GM19397 (cell line): ENCODE results near the gene BLMH.

Experiments
- ATAC-seq: cut with Tn5 transposase; IDR thresholded peaks from one replicate; pipeline ENCODE4 v1.9.1; 2021; ENCODE audit warnings: mild to moderate bottlenecking, moderate library complexity; ENCODE audit not compliant: unreplicated experiment

The BLMH gene, protein sequence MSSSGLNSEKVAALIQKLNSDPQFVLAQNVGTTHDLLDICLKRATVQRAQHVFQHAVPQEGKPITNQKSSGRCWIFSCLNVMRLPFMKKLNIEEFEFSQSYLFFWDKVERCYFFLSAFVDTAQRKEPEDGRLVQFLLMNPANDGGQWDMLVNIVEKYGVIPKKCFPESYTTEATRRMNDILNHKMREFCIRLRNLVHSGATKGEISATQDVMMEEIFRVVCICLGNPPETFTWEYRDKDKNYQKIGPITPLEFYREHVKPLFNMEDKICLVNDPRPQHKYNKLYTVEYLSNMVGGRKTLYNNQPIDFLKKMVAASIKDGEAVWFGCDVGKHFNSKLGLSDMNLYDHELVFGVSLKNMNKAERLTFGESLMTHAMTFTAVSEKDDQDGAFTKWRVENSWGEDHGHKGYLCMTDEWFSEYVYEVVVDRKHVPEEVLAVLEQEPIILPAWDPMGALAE

GRCh38 chr17:30291543-30292285 is at the start of gene BLMH:
TSS of gene BLMH (minus strand) at chr17:30291944. CDS start at chr17:30291819, 125 bp downstream.
- peak; percentile 86 for ATAC-seq

GRCh38 chr17:30340801-30341356 is 49.1 kb upstream of the BLMH start:
- ATAC-seq = no peak

- no peak for ATAC-seq
These were observed 47.3 kb upstream of the BLMH start for GRCh38 chr17:30339086-30339485.

GRCh38 chr17:30337393-30337999 is 45.8 kb upstream of the BLMH start:
- ATAC-seq = no peak

- no peak for ATAC-seq
These were observed 44.8 kb upstream of the BLMH start for GRCh38 chr17:30336369-30337171.

GRCh38 chr17:30334421-30334820 is 42.7 kb upstream of the BLMH start:
- ATAC-seq = no peak

GRCh38 chr17:30333503-30334360 is 42.0 kb upstream of the BLMH start, which contains the start of gene TMIGD1:
TSS of gene TMIGD1 (minus strand) at chr17:30334057. CDS start at chr17:30332133, 1,924 bp downstream.
- ATAC-seq = no peak

DNA sequence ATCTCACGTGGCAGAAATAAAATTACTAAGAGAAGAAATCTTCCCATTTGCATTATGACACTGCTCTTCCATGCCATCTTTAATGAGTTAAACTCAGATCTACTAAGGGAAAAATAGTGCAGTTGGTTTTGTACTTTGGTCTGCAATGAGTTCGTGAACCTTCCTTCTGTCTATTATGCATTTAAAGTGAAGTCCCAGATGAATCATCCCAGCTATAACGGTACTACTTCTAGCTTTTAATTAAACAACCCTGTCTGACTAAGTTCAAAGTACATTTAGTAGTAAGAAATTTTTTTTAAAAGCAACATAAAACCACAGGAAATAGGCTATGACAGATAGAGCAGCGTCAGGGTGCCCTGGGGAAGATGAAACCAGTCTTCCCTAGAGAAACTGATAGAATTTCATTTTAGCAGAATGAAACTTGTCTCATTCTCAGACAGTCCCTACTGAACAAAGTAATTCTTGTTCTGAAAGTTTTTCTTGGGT is 40.4 kb upstream of the BLMH start:
- no peak for ATAC-seq

DNA sequence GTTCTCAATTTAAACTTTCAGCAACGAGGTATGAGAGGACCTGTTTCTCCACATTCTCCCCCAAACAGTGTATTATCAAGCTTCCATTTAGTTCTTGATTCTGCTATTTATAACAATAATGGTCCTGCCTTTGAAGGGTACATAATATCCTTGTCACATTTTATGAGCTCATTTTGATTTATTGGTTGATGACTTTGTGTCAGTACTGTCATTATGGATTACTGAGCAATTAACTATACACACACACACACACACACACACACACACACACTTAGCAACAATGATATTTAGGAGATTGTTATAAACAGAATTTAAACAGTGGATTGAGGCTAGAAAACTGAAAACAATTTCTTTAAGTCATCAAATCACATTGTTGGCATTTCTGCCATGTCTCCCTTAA is 35.1 kb upstream of the BLMH start:
- ATAC-seq = no peak

DNA sequence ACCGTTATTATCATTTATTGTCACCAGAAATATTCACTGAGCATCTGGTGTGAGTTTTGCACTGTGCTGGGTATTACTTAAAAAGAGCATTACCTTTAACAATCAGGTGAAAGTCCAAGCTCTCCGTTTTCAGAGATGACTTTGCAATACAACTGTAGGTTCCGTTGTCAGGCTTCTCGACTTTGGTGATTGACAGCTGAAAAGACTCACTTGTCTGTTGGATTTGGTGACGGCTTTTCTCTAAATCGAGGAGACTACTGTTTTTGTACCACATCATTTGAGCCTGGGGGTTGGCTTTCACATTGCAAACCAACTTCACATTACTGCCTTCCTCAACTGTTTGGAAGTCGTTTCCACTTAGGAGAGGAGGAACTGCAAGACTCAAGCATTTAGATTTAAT is 33.0 kb upstream of the BLMH start:
- no peak for ATAC-seq

DNA sequence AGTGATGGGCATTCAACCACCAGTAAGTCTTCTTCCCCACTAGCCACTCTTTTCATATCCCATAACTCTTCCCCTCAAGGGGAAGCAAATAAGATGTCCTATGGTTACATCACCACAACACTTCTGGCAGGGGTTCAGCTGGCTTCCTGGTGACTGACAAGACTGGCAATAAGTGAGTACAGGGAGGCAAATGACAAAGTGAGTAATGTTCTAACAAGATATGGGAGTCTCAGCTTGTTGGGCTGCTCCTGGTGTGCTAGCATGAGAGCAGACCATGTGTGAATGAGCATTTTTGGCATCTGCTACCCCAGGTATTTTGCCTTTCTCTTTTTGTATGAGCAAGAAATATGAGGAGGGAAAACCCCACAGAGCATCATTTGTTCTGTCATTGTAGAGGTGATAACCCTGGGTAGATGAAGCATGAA is 32.2 kb upstream of the BLMH start:
- ATAC-seq = no peak

DNA sequence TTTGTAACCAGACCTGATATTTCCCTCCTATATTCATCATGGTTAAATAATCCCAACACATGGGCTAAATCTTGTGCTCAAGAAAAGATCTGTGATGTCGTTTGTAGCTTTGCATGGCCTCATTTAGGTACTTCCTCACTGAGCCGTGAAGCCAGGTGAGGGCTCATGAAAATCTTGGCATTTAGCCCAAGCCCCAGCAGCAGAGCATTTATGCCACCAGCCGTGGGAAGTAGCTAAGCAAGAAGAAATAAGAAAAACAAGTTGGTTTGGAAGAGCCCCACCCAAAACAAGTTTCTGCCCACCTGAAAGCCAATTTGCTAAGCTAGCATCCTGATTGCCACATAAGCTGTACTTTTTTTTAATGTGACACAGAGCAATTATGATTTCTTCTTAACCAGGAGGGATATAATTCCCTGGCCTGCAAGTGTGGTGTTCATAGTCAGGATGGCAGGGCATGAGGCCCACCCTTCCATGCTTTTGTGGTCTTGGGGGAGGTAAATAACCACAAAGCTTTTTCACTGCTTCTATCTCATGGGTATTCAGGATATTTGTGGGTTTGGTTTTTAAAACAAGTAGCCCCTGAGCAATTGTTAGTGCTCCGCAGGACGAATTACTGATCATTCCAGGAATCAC is 31.6 kb upstream of the BLMH start:
- no peak for ATAC-seq

DNA sequence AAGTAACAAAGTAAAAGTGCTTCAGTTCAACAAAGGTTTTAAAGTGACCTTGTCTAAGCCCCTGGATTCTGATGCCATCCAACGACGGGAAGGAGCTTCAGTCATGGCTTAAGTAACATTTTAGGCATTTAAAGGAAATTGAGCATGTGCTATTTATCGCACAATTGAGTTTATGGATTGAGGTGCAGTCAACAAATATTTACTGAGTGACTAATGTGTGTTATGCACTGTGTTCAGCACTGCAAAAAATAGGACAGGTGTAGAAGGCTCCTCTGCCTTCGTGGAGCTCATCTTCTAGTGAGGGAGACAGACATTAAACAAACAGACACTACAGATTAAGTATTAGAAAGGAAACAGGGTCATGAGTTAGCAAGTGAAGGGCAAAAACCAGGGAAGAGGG is 29.6 kb upstream of the BLMH start:
- ATAC-seq = no peak

- ATAC-seq = no peak
These were observed 26.4 kb upstream of the BLMH start for GRCh38 chr17:30318155-30318554.

GRCh38 chr17:30316736-30317135 is 25.0 kb upstream of the BLMH start:
- ATAC-seq = no peak

DNA sequence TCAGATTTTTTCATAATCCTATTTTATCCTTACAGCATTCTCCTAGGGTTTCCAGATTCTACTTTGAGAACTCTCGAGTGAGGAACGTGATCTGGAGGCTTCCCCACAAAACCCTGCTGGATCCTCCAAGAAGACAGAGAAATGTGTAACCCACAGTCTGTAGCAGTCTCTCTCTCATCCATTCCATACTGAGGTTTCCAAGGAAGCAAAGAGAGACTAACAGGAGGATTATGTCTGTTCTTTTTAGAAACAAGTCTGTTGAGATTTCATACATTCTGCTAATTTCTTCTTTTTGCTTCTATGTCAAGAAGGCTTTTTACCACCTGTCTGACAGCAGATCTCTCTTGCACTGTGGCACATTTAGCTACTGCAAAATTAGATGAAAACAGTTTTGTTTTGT is 23.4 kb upstream of the BLMH start:
- no peak for ATAC-seq

- no peak for ATAC-seq
These were observed 22.7 kb upstream of the BLMH start for GRCh38 chr17:30314474-30314873.

DNA sequence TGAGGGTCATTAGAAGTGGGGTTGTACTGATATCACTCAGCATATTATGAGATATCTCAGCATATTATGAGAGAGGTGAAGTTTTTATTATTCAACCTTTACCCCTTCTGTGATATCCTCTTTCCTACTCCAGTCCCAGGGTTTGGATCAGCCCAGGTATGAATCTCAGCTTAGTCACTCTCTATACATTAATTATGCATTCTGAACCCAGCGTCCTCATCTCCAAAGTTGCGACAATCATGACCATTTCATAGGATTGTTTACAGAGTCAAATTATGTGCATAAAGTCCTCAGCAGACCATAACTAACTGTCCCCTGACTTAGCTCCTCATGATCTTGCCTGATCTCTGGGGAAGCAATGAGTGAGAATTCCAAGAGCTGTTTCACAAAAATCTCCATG is 20.5 kb upstream of the BLMH start:
- no peak for ATAC-seq

DNA sequence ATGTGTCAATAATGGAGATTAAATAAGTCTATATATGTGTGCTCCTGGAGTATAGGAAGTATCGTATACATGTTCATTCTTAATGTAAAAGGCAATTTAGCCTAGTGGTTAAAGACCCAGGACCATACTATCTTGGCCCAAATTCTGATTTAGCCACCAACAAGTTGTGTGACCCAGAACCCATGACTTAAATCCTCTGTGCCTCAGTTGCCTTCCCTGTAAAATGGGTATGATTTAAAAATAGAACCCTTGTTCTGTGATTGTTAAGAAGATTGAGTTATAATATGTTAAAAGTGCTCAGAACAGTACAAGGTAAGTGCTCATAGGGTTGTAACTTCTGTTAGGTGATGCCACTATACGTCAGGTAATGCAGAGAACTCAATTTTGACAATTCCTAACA is 18.8 kb upstream of the BLMH start:
- ATAC-seq = no peak
